ENCODE measurements around the gene DUSP10.

The DUSP10 gene

DNA sequence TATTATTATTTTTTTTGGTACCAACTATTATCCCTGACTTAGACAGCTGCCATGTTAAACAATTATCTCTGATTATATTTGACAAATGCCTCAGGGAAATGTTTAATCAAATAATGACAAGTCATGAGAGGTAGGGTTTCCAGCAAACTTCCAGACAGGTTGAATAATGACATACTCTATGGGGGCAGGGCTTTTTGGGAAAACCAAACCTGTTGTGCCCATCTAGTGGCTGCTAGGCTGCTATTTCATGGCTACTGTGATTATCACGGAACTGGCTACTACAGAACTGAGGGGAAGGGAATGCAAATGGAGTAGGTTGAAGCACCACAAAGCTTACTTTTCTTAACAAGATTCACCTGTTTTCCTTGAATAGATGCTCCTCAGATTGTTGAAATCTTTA, 77.6 kb downstream of the DUSP10 start:
- no peak for DNase-seq (ENCODE audit: extremely low read depth in 1 of 2, low read depth in 1 of 2)

DNA sequence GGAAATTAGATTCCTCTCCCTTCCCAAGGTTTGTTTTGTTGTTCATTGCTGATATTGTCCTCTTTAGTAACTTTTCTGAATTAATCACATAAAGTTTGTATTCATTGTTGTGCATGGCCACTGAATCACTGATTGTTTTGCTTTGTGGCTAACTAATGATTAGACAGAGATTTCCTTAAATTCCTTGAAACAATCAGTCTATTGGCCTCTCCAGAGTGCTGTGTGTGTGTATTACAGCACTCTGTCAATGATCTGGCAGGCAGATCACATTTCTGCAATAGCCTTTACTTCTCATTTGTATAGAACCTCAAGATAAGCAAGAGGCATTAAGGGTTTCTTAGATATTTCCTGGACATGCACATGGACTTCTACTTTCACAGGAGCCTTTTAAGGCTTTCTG, 78.6 kb downstream of the DUSP10 start:
- no peak for DNase-seq (ENCODE audit: extremely low read depth in 1 of 2, low read depth in 1 of 2)

DNA sequence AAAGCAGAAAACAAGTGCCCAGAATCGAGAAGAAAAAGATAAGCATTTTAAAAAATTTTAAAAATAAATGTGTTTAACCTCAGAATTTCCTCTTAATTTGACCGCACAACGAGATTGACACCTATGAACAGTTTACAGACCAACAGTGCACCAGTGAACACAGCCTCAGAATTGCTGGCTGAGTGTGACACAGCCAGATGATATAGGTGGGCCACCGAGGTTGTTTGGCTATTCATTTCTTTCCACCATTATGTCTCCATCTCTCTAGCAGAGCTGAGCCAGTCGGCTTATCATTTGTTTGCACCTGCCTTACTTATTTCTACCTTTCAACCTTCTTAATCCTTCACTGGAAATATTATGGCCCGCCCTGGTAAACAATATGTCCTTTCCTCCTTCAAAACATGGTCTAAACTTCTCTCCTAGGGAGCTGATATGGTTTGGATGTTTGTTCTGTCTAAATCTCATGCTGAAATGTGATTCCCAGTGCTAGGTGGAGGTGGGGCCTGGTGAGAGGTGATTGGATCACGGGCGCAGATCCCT, 86.1 kb downstream of the DUSP10 start:
- no peak for DNase-seq (ENCODE audit: extremely low read depth in 1 of 2, low read depth in 1 of 2)
